Gastroesophageal sphincter (tissue), 4 donors: ENCODE results near the gene GJD2. TPM values are rescaled to one million over a fixed set of nuclear protein-coding genes. Genes with fewer than 3 reads are reported as not detected.
A peak's percentile ranks its signal among the peaks of the same experiment; 100 is the strongest.

Source experiments
- ATAC-seq: fragments of 150-250 bp; one replicate; pipeline ENCODE4 v1.9.1; 2016; ENCODE audit warnings: mild to moderate bottlenecking, moderate library complexity
- H3K27ac ChIP-seq, 4 donors: fragments of 200-600 bp; sonication (generic) in 3 of 4; 1 replicate in 3 of 4; 2 replicates in 1 of 4; pipeline ENCODE4 v1.5.1; 2016 to 2019
- H3K27me3 ChIP-seq: fragments of 200-600 bp; sonication (generic); one replicate; pipeline ENCODE4 v1.5.1; 2019
- H3K36me3 ChIP-seq, 2 donors: fragments of 200-600 bp; sonication (generic); one replicate each; pipeline ENCODE4 v1.5.1; 2019; ENCODE audit warnings: control low read depth in 1 of 2
- H3K4me1 ChIP-seq, 3 donors: fragments of 200-600 bp; sonication (generic); 1 replicate in 2 of 3; 2 replicates in 1 of 3; pipeline ENCODE4 v1.5.1; 2016 to 2019; ENCODE audit warnings: control low read depth in 2 of 3
- H3K4me3 ChIP-seq, 2 donors: fragments of 200-600 bp; sonication (generic); one replicate each; pipeline ENCODE4 v1.5.1; 2019; ENCODE audit warnings: mild to moderate bottlenecking in 1 of 2, moderate library complexity in 1 of 2
- H3K9me3 ChIP-seq, 3 donors: fragments of 200-600 bp; sonication (generic); one replicate each; pipeline ENCODE4 v1.5.1; 2017 to 2019; ENCODE audit warnings: control low read depth in 2 of 3
- EP300 ChIP-seq: sonication (generic); formaldehyde crosslinking; IDR thresholded peaks from one replicate; pipeline ENCODE4 v1.6.1; 2017; ENCODE audit warnings: antibody characterized with exemption, mild to moderate bottlenecking
- POLR2A ChIP-seq, 2 donors: fragments of 450-650 bp; IDR thresholded peaks; one replicate each; pipeline ENCODE4 v1.6.1; 2017; ENCODE audit warnings: antibody characterized with exemption in 2 of 2, mild to moderate bottlenecking in 2 of 2, moderate library complexity in 1 of 2
- POLR2AphosphoS5 ChIP-seq: sonication (generic); formaldehyde crosslinking; IDR thresholded peaks from one replicate; pipeline ENCODE4 v1.6.1; 2017; ENCODE audit warnings: antibody characterized with exemption
- WGBS, 2 donors: methylation state at CpG; one replicate each; pipeline ENCODE4 v1.1.5; 2018; ENCODE audit warnings: low coverage in 1 of 2; 5-methylcytosine and 5-hydroxymethylcytosine counted together
- total RNA-seq, 4 donors: library from RNA; depleted of rRNA; stranded (reverse); fragments of >200 nt; gene quantifications; one replicate each; pipeline ENCODE4 v1.1.0, GENCODE V29; 2016
- TF ChIP-seq, protein P1 (sequence below), 4 experiments: fragments of 200-600 bp in 2 of 4; fragments of 450-650 bp in 2 of 4; sonication (generic) in 1 of 4; IDR thresholded peaks; one replicate each; pipeline ENCODE4 v1.5.1; 2017 to 2019; ENCODE audit warnings: antibody characterized with exemption in 4 of 4, mild to moderate bottlenecking in 2 of 4, moderate library complexity in 2 of 4

The GJD2 gene
- total RNA-seq, 4 donors from 2014 or later, result not detected

DNA sequence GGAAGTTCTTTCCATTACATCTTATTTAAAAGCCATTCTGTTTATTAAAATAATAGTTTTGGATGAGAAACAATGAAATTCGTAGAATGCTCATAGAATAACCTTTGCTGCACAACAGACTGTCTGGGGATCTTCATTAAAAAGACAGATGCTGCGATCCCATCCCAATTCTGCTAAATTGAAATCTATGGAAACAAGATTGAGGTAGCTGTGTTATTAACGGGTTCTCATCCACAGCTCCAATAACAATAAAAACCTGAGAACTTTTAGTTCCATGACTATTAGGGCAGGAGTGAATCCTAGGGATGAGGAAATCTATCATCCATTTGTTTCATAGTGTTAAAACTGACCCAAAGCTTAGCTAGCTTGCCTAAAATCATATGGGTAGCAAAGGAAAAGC lies 2.5 kb upstream of the GJD2 start:
- peaks cover 0 to 18% (median 8%) of the 10 kb centered on the region in 3 donors for H3K4me1 ChIP-seq
- H3K27me3 ChIP-seq, result peaks cover 67% of the 10 kb centered on the region
- H3K4me3 ChIP-seq, result no peak overlapping the region
- H3K9me3 ChIP-seq, result no peaks in the 10 kb centered on the region
- no peak overlapping the region for H3K27ac ChIP-seq
- no peaks in the 10 kb centered on the region for H3K36me3 ChIP-seq
- no peak for ATAC-seq
- WGBS, 2 donors, result 73 to 100% methylated on average over 1 to 3 of the region's 3 CpGs
- no peak for TF ChIP-seq EP300
- TF ChIP-seq, protein P1, sequence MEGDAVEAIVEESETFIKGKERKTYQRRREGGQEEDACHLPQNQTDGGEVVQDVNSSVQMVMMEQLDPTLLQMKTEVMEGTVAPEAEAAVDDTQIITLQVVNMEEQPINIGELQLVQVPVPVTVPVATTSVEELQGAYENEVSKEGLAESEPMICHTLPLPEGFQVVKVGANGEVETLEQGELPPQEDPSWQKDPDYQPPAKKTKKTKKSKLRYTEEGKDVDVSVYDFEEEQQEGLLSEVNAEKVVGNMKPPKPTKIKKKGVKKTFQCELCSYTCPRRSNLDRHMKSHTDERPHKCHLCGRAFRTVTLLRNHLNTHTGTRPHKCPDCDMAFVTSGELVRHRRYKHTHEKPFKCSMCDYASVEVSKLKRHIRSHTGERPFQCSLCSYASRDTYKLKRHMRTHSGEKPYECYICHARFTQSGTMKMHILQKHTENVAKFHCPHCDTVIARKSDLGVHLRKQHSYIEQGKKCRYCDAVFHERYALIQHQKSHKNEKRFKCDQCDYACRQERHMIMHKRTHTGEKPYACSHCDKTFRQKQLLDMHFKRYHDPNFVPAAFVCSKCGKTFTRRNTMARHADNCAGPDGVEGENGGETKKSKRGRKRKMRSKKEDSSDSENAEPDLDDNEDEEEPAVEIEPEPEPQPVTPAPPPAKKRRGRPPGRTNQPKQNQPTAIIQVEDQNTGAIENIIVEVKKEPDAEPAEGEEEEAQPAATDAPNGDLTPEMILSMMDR (IDR thresholded peaks at IDR 0.05), result no peak
- TF ChIP-seq POLR2AphosphoS5, result no peak
- TF ChIP-seq POLR2A (IDR thresholded peaks at IDR 0.05), result no peak

DNA sequence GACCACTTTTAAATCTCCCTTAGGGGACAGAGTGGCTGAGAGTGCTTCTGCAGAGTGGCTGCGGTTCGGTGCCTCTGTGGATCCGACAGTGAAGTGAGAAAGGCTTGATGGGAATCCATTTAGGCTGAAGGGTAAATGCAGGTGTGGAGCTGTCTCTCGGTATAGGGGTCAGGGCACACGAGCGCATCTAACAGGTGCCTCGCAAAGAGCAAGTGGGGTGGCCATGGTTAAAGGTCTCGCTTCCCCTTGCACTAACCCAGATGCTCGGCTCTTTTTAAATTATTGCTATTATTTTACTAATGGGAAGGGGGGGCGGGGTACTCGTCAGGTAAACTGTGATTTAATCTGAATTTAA lies 598 bp upstream of the GJD2 start:
- ATAC-seq, result no peak
- H3K36me3 ChIP-seq, result no peaks in the 10 kb centered on the region
- peak overlapping the region in 1 of 2 donors; percentile 46 for H3K4me3 ChIP-seq
- peaks cover 70% of the 10 kb centered on the region for H3K27me3 ChIP-seq
- peaks cover 0 to 18% (median 8%) of the 10 kb centered on the region in 3 donors for H3K4me1 ChIP-seq
- 0 to 8% methylated on average over 3 to 7 of the region's 11 CpGs for WGBS, 2 donors
- TF ChIP-seq EP300, result no peak
- no peak for TF ChIP-seq POLR2AphosphoS5
- TF ChIP-seq, protein P1 (IDR thresholded peaks at IDR 0.05), result no peak
- TF ChIP-seq POLR2A (IDR thresholded peaks at IDR 0.05), result no peak
- no peak overlapping the region for H3K27ac ChIP-seq
- no peaks in the 10 kb centered on the region for H3K9me3 ChIP-seq

DNA sequence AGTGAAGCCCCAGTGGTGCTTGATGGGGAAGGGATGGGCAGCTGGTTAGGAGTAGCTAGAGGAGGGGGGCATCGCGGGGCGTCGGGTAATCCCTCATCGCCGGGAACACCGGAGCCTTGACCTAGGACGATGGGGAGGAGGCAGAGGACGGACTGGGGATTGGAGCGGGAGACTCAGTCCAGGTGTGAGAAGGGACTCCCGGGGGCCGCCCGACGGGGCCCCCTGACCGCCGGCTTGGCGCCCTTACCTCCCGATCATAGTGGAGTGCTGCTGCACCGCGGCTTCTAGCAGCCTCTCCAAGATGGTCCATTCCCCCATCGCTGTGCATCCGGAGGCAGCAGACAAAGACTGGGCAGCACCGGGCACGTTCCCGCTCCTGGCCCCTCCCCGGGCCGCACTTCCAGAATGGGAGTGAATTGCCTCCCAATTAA lies 612 bp downstream of the GJD2 start:
- Histone ChIP-seq H3K27me3 (peaks cover 62% of the 10 kb centered on the region), H3K4me3 (peak overlapping the region in 1 of 2 donors; percentile 46), H3K9me3 (no peaks in the 10 kb centered on the region), H3K27ac (no peak overlapping the region), H3K4me1 (peaks cover 0 to 18% (median 8%) of the 10 kb centered on the region in 3 donors), H3K36me3 (no peaks in the 10 kb centered on the region)
- ATAC-seq, result no peak
- TF ChIP-seq EP300, result no peak
- no peak for TF ChIP-seq POLR2A (IDR thresholded peaks at IDR 0.05)
- TF ChIP-seq POLR2AphosphoS5, result no peak
- WGBS, 2 donors, result 5 to 20% methylated on average over 2 to 14 of the region's 27 CpGs

DNA sequence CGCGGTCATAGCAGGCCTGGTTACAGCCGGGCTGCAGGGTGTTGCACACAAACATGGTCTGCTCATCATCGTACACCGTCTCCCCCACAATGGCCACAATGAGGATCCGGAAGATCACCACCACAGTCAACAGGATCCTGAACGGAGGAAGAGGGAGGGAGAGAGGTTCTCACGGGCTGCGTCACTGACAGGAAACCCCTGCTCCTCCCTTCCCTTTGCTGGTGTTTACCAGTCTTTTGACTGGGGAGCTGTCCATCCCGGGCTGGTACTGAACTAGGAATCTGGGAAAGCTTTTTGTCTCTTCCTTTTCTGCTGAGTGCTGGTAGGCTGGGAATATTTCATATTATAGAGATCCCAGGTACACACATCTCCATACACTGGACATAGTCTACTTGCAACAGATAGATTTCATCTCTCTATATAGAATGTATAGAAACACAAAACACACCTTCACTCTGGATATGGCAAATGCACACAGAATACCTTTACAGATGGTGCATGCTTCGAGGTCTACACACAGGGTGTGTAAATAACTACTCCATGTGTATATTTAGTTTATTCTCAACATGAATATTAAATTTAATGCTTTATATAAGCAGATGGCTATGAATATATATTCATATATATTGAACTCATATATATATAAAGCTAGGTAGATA lies 1.4 kb downstream of the GJD2 start:
- ATAC-seq, result no peak
- Histone ChIP-seq H3K36me3 (no peaks in the 10 kb centered on the region), H3K4me3 (no peak overlapping the region), H3K27me3 (peaks cover 59% of the 10 kb centered on the region), H3K27ac (no peak overlapping the region), H3K9me3 (no peaks in the 10 kb centered on the region), H3K4me1 (peaks cover 0 to 18% (median 8%) of the 10 kb centered on the region in 3 donors)
- TF ChIP-seq EP300, result no peak
- TF ChIP-seq, protein P1 (IDR thresholded peaks at IDR 0.05), result no peak
- no peak for TF ChIP-seq POLR2A (IDR thresholded peaks at IDR 0.05)
- no peak for TF ChIP-seq POLR2AphosphoS5
- WGBS, 2 donors, result 16 to 20% methylated on average over 5 to 8 of the region's 11 CpGs

DNA sequence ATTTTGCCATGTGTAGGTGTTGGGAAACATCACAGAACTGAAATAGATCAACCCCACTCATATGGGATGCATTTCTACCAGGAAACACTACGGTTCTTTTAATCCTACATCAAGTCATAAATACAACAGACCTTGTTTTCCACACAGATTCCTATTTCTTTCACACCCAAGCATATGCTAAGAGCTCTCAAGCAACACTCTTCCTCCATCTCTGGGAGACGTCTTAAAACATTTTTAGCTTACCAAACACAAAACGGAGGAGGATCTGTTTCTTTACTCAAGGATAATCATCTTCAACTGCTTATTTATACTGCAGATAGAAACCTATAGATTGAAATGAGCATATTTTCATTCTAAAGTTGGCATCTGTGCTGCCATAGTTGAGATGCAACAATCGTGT lies 5.1 kb downstream of the GJD2 start:
- no peak overlapping the region for H3K27ac ChIP-seq
- H3K4me3 ChIP-seq, result no peak overlapping the region
- 67 to 73% methylated on average over 4 of the region's 4 CpGs for WGBS, 2 donors
- no peaks in the 10 kb centered on the region for H3K9me3 ChIP-seq
- ATAC-seq, result no peak
- peaks cover 29% of the 10 kb centered on the region for H3K27me3 ChIP-seq
- H3K36me3 ChIP-seq, result no peaks in the 10 kb centered on the region
- H3K4me1 ChIP-seq, result peaks cover 0 to 9% (median 4%) of the 10 kb centered on the region in 3 donors
- no peak for TF ChIP-seq POLR2A (IDR thresholded peaks at IDR 0.05)
- TF ChIP-seq, protein P1 (IDR thresholded peaks at IDR 0.05), result no peak
- TF ChIP-seq EP300, result no peak
- TF ChIP-seq POLR2AphosphoS5, result no peak
